ENCODE data around the gene NANOGP8.

DNA sequence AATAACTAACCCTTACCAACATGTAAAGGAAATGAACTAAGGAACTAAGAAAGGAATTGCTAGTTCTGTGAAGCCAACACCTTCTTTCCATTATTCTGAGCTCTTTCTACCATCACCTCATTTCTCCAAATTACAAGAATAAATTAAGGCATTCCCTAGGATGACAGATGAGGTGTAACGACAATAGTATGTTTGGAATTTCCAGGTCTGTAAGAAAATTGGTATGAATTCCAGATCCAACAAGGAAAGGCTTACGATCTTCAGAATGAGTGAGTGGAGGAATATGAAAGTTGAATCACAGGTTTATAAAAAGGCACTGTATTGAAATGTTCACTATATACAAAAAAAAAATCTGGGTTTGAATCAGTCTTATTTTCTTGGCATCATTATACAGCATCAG, 4.5 kb upstream of the NANOGP8 start:
- TF ChIP-seq POLR2A (IDR thresholded peaks at IDR 0.05) = no peak
- TF ChIP-seq, protein P1, sequence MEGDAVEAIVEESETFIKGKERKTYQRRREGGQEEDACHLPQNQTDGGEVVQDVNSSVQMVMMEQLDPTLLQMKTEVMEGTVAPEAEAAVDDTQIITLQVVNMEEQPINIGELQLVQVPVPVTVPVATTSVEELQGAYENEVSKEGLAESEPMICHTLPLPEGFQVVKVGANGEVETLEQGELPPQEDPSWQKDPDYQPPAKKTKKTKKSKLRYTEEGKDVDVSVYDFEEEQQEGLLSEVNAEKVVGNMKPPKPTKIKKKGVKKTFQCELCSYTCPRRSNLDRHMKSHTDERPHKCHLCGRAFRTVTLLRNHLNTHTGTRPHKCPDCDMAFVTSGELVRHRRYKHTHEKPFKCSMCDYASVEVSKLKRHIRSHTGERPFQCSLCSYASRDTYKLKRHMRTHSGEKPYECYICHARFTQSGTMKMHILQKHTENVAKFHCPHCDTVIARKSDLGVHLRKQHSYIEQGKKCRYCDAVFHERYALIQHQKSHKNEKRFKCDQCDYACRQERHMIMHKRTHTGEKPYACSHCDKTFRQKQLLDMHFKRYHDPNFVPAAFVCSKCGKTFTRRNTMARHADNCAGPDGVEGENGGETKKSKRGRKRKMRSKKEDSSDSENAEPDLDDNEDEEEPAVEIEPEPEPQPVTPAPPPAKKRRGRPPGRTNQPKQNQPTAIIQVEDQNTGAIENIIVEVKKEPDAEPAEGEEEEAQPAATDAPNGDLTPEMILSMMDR (IDR thresholded peaks at IDR 0.05) = no peak
- TF ChIP-seq EP300 (IDR thresholded peaks at IDR 0.05) = no peak

Measured in tibial nerve (tissue), 4 donors.